Measurements from ENCODE around the gene USP36. TPM values are rescaled to one million over a fixed set of nuclear protein-coding genes. Genes with fewer than 3 reads are reported as not detected.

USP36 gene
- total RNA-seq, 1 experiment from 2014 or later = 37.5 TPM

- intact Hi-C loops (cut with micrococcal nuclease) = no loop called here
- Histone ChIP-seq H3K9ac (ENCODE audit: low read length) (peak overlapping the region; percentile 73), H3K36me3 (ENCODE audit: low read depth, low read length) (peaks cover 2% of the 10 kb centered on the region; the same call in 1 of the 2 replicates), H4K20me1 (ENCODE audit: low read length) (no peaks in the 10 kb centered on the region), H2AFZ (ENCODE audit: low read length) (no peak overlapping the region), H3K9me2 (replicated peaks; ENCODE audit: low read length) (no peaks in the 10 kb centered on the region), H3K4me3 (ENCODE audit: low read length) (no peak overlapping the region), H3K27me3 (ENCODE audit: low read length) (no peaks in the 10 kb centered on the region), H3K4me2 (ENCODE audit: low read length) (peak overlapping the region; percentile 58; the same call in 1 of the 2 replicates), H3F3A (ENCODE audit: low read length, unreplicated experiment) (peaks cover 8% of the 10 kb centered on the region), H3K4me1 (ENCODE audit: insufficient read depth, low read length) (peaks cover 23% of the 10 kb centered on the region), H3K9me3 (ENCODE audit: low read length) (no peaks in the 10 kb centered on the region), H3K79me2 (ENCODE audit: low read length) (no peaks in the 10 kb centered on the region), H3K27ac (ENCODE audit: low read length) (peak overlapping the region; percentile 92)
- BruUV-seq (replicated peaks) = no TSS peak
- POLR2A ChIA-PET (ENCODE audit: unreplicated experiment) = no interaction called here
- CTCF ChIA-PET = interaction anchor here (1.0 kb wide), 1 partner anchor 9 kb away, joined by 4 read pairs; no protein-coding TSS in a partner anchor
- TF ChIP-seq CTCF (conservative IDR thresholded peaks at IDR 0.05; ENCODE audit: low read depth, low read length) (no peak), EZH2 (IDR thresholded peaks at IDR 0.05; ENCODE audit: low read length, unreplicated experiment) (no peak)
- ATAC-seq (no peak), DNase-seq (no peak)
These were observed 20.6 kb upstream of the USP36 start for GRCh38 chr17:78861229-78861628.

- Histone ChIP-seq H3K9me2 (replicated peaks; ENCODE audit: low read length) (no peaks in the 10 kb centered on the region), H3K27ac (ENCODE audit: low read length) (no peak overlapping the region), H4K20me1 (ENCODE audit: low read length) (no peaks in the 10 kb centered on the region), H3K36me3 (ENCODE audit: low read depth, low read length) (peaks cover 5% of the 10 kb centered on the region), H3K9me3 (ENCODE audit: low read length) (no peaks in the 10 kb centered on the region), H3K27me3 (ENCODE audit: low read length) (no peaks in the 10 kb centered on the region), H3K9ac (ENCODE audit: low read length) (no peak overlapping the region), H3K4me2 (ENCODE audit: low read length) (no peak overlapping the region), H3F3A (ENCODE audit: low read length, unreplicated experiment) (peaks cover 8% of the 10 kb centered on the region), H3K4me3 (ENCODE audit: low read length) (no peak overlapping the region), H3K4me1 (ENCODE audit: insufficient read depth, low read length) (peaks cover 19% of the 10 kb centered on the region), H2AFZ (ENCODE audit: low read length) (no peak overlapping the region), H3K79me2 (ENCODE audit: low read length) (no peaks in the 10 kb centered on the region)
- ChIA-PET CTCF (no interaction called here), POLR2A (ENCODE audit: unreplicated experiment) (no interaction called here)
- TF ChIP-seq EZH2phosphoT487 (IDR thresholded peaks at IDR 0.05; ENCODE audit: borderline replicate concordance, low read length) (no peak), CTCF (conservative IDR thresholded peaks at IDR 0.05; ENCODE audit: low read depth, low read length) (no peak), EZH2 (IDR thresholded peaks at IDR 0.05; ENCODE audit: low read length, unreplicated experiment) (no peak)
- no TSS peak for BruUV-seq (replicated peaks)
- no peak for DNase-seq
- ATAC-seq = no peak
- intact Hi-C loops (cut with micrococcal nuclease) = no loop called here
These were observed 18.4 kb upstream of the USP36 start for GRCh38 chr17:78859051-78859450.

GRCh38 chr17:78857266-78857665 is 16.7 kb upstream of the USP36 start:
- Histone ChIP-seq H2AFZ (ENCODE audit: low read length) (no peak overlapping the region), H3K27me3 (ENCODE audit: low read length) (no peaks in the 10 kb centered on the region), H3K79me2 (ENCODE audit: low read length) (no peaks in the 10 kb centered on the region), H3K9ac (ENCODE audit: low read length) (no peak overlapping the region), H3K9me3 (ENCODE audit: low read length) (no peaks in the 10 kb centered on the region), H4K20me1 (ENCODE audit: low read length) (no peaks in the 10 kb centered on the region), H3K27ac (ENCODE audit: low read length) (no peak overlapping the region), H3F3A (ENCODE audit: low read length, unreplicated experiment) (peaks cover 3% of the 10 kb centered on the region), H3K4me2 (ENCODE audit: low read length) (no peak overlapping the region), H3K4me3 (ENCODE audit: low read length) (no peak overlapping the region), H3K9me2 (replicated peaks; ENCODE audit: low read length) (no peaks in the 10 kb centered on the region), H3K4me1 (ENCODE audit: insufficient read depth, low read length) (peaks cover 12% of the 10 kb centered on the region), H3K36me3 (ENCODE audit: low read depth, low read length) (peaks cover 3% of the 10 kb centered on the region; the same call in 1 of the 2 replicates)
- no peak for ATAC-seq
- POLR2A ChIA-PET (ENCODE audit: unreplicated experiment) = no interaction called here
- intact Hi-C loops (cut with micrococcal nuclease) = no loop called here
- CTCF ChIA-PET = no interaction called here
- BruUV-seq (replicated peaks) = no TSS peak
- no peak for DNase-seq
- TF ChIP-seq EZH2 (IDR thresholded peaks at IDR 0.05; ENCODE audit: low read length, unreplicated experiment) = no peak
- no peak for TF ChIP-seq EZH2phosphoT487 (IDR thresholded peaks at IDR 0.05; ENCODE audit: borderline replicate concordance, low read length)
